WTC11 (cell line): ENCODE measurements around the gene FAM20B. TPM values are rescaled to one million over a fixed set of nuclear protein-coding genes. Genes with fewer than 3 reads are reported as not detected.

ENCODE experiments used
- ATAC-seq: fragments of 200-7000 bp; cut with Tn5 transposase; 2 replicates; pipeline ENCODE4 v1.10.0; 2021; ENCODE audit warnings: mild to moderate bottlenecking, moderate library complexity
- CTCF ChIA-PET: fragments of 300-600 bp; sonication (Branson Sonifier 250); formaldehyde crosslinking; loops from one replicate; lab custom pipeline; 2021; ENCODE audit warnings: antibody characterized with exemption; lab: Charles Lee
- POLR2A ChIA-PET: fragments of 350-600 bp; sonication (Branson Sonifier 250); formaldehyde crosslinking; loops from one replicate; lab custom pipeline; 2021; ENCODE audit warnings: antibody characterized with exemption; lab: Charles Lee
- DNase-seq: peaks from one replicate; pipeline ENCODE4 v3.0.0; 2021; ENCODE audit warnings: low spot score
- H3K27ac Mint-ChIP-seq: 2 replicates; pipeline ENCODE4 v1.8.0; 2021; ENCODE audit warnings: mixed read lengths
- H3K27me3 Mint-ChIP-seq: 2 replicates; pipeline ENCODE4 v1.8.0; 2021; ENCODE audit warnings: low read depth, mild to moderate bottlenecking, moderate library complexity, mixed read lengths
- H3K36me3 Mint-ChIP-seq: 2 replicates; pipeline ENCODE4 v1.8.0; 2021; ENCODE audit warnings: mixed read lengths
- H3K4me1 Mint-ChIP-seq: 2 replicates; pipeline ENCODE4 v1.8.0; 2022; ENCODE audit warnings: mixed read lengths
- H3K4me3 Mint-ChIP-seq: 2 replicates; pipeline ENCODE4 v1.8.0; 2021; ENCODE audit warnings: mild to moderate bottlenecking, moderate library complexity, mixed read lengths
- H3K9me3 Mint-ChIP-seq: 2 replicates; pipeline ENCODE4 v1.8.0; 2021; ENCODE audit warnings: mixed read lengths
- ATF1 ChIP-seq: sonication (generic); formaldehyde crosslinking; IDR thresholded peaks from 2 replicates; pipeline ENCODE4 v1.8.1; 2023; ENCODE audit warnings: mild to moderate bottlenecking, moderate library complexity, missing genetic modification reagents
- ATF2 ChIP-seq: sonication (generic); formaldehyde crosslinking; IDR thresholded peaks from 2 replicates; pipeline ENCODE4 v1.8.1; 2022; ENCODE audit warnings: low read depth, missing genetic modification reagents, borderline replicate concordance
- FOXJ3 ChIP-seq: sonication (generic); formaldehyde crosslinking; IDR thresholded peaks from 2 replicates; pipeline ENCODE4 v1.9.0; 2021; ENCODE audit warnings: missing genetic modification reagents, mild to moderate bottlenecking, borderline replicate concordance
- FOXK1 ChIP-seq: sonication (generic); formaldehyde crosslinking; IDR thresholded peaks from 2 replicates; pipeline ENCODE4 v1.8.0; 2022; ENCODE audit warnings: mild to moderate bottlenecking, moderate library complexity, missing genetic modification reagents
- GTF2I ChIP-seq: fragments of 250-450 bp; sonication (Bioruptor Pico); conservative IDR thresholded peaks from 2 replicates; pipeline ENCODE4 v1.4.0; 2021; ENCODE audit warnings: mild to moderate bottlenecking
- HMGA2 ChIP-seq: fragments of 250-450 bp; sonication (Bioruptor Pico); IDR thresholded peaks from 2 replicates; pipeline ENCODE4 v1.4.0; 2021; ENCODE audit warnings: mild to moderate bottlenecking, moderate library complexity
- JUN ChIP-seq: sonication (generic); formaldehyde crosslinking; IDR thresholded peaks from 2 replicates; pipeline ENCODE4 v1.8.0; 2023; ENCODE audit warnings: mild to moderate bottlenecking, missing genetic modification reagents
- KAT7 ChIP-seq: sonication (generic); formaldehyde crosslinking; IDR thresholded peaks from 2 replicates; pipeline ENCODE4 v1.8.1; 2023; ENCODE audit warnings: missing genetic modification reagents, mild to moderate bottlenecking, borderline replicate concordance
- MAX ChIP-seq: sonication (generic); formaldehyde crosslinking; IDR thresholded peaks from 2 replicates; pipeline ENCODE4 v1.8.0; 2022; ENCODE audit warnings: mild to moderate bottlenecking, missing genetic modification reagents
- PRDM15 ChIP-seq: sonication (generic); formaldehyde crosslinking; IDR thresholded peaks from 2 replicates; pipeline ENCODE4 v1.8.0; 2022; ENCODE audit warnings: missing genetic modification reagents
- ZNF232 ChIP-seq: sonication (generic); formaldehyde crosslinking; IDR thresholded peaks from 2 replicates; pipeline ENCODE4 v1.8.0; 2022; ENCODE audit warnings: mild to moderate bottlenecking, missing genetic modification reagents
- ZNF281 ChIP-seq: sonication (generic); formaldehyde crosslinking; IDR thresholded peaks from 2 replicates; pipeline ENCODE4 v1.8.0; 2023; ENCODE audit warnings: mild to moderate bottlenecking, missing genetic modification reagents
- ZNF396 ChIP-seq: fragments of 250-450 bp; sonication (Bioruptor Pico); IDR thresholded peaks from 2 replicates; pipeline ENCODE4 v1.8.0; 2021; ENCODE audit warnings: mild to moderate bottlenecking, moderate library complexity, borderline replicate concordance
- ZNF425 ChIP-seq: fragments of 250-450 bp; sonication (Bioruptor Pico); conservative IDR thresholded peaks from 2 replicates; pipeline ENCODE4 v1.9.0; 2021; ENCODE audit warnings: mild to moderate bottlenecking
- total RNA-seq: library from RNA; stranded (reverse); gene quantifications from 3 replicates; pipeline ENCODE4 v1.2.3, GENCODE V29; 2021

FAM20B gene
- total RNA-seq, 1 experiment from 2014 or later, result 36.1 TPM

- TF ChIP-seq ZNF281 (CRISPR knock-in tag), result no peak
- no peak for TF ChIP-seq FOXJ3 (CRISPR knock-in tag)
- TF ChIP-seq ZNF232 (CRISPR knock-in tag), result no peak
- no peak for TF ChIP-seq ZNF425
- TF ChIP-seq FOXK1, result no peak
- no peak for TF ChIP-seq ATF1
- TF ChIP-seq ATF2 (CRISPR knock-in tag), result no peak
- TF ChIP-seq JUN (CRISPR knock-in tag), result no peak
- TF ChIP-seq, all 79 proteins: peak for 0
Observed at GRCh38 chr1:179042700-179043099, 17.0 kb downstream of the FAM20B start (continued).

- Mint-ChIP-seq H3K4me3 (no peak overlapping the region), H3K4me1 (peaks cover 11% of the 10 kb centered on the region), H3K36me3 (peaks cover 7% of the 10 kb centered on the region), H3K27me3 (no peaks in the 10 kb centered on the region), H3K9me3 (peaks cover 4% of the 10 kb centered on the region; the same call in 1 of the 2 replicates), H3K27ac (no peak overlapping the region)
- TF ChIP-seq KAT7 (CRISPR knock-in tag) (no peak), ATF2 (CRISPR knock-in tag) (no peak), GTF2I (CRISPR knock-in tag) (no peak), MAX (CRISPR knock-in tag) (no peak), HMGA2 (CRISPR knock-in tag) (no peak), ZNF396 (no peak), PRDM15 (CRISPR knock-in tag) (no peak)
- POLR2A ChIA-PET, result no interaction called here
- no peak for DNase-seq
- no peak for ATAC-seq
- CTCF ChIA-PET, result interaction anchor here (2.3 kb wide), 1 partner anchor 40 kb away, joined by 11 read pairs; no protein-coding TSS in a partner anchor
Observed at GRCh38 chr1:179043266-179043665, 17.6 kb downstream of the FAM20B start.
